Measurements from ENCODE around the gene ABCC3.

The ABCC3 gene

DNA sequence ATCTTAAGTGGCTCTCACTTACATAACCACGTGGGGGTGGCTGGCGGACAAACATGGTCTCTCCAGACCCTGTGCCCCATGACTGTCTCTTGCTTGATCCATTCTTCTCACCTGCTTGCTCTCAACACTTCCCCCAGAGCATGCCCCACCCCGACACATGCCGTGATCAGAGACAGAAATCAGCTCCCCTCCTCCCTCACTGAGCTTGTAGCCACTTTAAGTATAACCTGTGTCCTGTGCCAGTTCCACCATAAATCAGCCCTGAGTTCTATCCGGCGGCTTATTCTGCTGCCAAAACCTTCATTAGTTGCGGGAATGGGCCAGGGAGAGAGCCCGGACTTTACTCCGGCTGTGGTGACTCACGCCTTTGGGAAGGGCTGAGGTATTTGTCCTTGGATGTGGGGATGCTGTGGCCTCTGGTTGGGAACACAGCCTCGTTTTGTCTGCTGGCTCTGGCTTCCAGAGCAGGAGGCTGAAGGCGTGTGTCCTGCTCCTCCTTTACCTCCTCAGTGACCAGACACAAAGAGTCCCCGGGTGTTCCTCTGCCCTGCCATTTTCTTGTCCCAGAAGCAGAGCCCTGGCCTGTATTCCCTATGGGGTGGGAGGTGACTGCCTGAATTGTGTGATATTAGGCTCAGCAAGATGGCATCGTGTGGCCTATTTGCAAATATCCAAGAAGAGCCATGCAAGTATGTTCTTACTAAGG lies 52.0 kb downstream of the ABCC3 start:
- Mint-ChIP-seq H3K4me1 (peaks cover 2% of the 10 kb centered on the region), H3K36me3 (no peaks in the 10 kb centered on the region), H3K9me3 (no peaks in the 10 kb centered on the region), H3K4me3 (no peak overlapping the region), H3K27ac (no peak overlapping the region)
- DNase-seq (ENCODE audit: low spot score in 2 of 2), result no peak
- ATAC-seq, result no peak

DNA sequence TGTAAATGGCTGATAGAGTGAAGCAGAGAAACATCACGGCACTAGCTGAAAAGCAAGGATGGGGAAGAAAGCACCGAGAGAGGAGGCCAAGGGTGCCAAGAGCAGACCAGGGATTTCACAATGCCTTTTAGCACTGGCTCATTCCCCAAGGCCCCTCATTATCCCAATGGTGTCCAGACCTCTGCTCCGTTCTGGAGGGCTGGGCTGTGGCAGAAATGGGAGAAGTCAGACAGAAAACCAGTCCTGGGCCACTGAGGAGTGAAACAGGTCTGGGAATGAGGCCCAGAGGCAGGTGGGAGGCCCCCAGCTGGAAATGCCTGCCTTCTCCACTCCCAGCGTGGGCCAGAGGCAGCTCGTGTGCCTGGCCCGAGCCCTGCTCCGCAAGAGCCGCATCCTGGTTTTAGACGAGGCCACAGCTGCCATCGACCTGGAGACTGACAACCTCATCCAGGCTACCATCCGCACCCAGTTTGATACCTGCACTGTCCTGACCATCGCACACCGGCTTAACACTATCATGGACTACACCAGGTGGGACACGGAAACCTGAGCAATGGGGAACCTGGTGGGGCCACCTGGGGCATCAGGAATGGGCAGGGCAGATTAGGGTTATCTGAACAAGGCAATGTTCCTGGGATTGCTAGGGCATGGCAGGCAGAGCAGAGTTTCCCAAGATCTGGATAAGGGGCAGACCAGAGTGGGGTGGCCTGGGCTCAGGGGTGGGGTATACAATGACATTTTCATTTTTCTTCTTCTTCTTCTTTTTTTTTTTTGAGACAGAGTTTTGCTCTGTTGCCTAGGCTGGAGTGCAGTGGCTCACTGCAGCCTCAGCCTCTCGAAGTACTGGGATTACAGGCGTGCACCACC lies 52.8 kb downstream of the ABCC3 start:
- ATAC-seq, result no peak

DNA sequence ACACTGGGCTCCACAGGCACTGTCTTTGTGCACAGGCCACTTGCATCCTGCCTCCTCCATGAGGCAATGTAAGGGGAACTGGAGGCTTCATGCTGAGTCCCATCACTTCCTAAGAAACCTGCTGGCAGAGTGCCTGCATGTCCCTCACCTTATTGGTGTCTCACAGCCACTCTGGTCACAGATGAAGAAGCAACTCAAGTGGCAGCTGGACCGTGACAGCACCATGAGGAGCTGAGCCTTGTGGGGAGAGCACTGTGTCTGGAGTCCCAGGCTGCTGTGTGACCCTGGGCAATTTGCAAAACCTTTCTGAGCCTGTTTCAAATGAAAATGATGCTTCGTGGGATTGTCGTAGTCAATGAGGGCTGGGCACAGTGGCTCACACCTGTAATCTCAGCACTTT lies 53.6 kb downstream of the ABCC3 start:
- no peak overlapping the region for H3K27ac Mint-ChIP-seq
- ATAC-seq, result no peak
- DNase-seq (ENCODE audit: low spot score in 2 of 2), result no peak
- H3K4me1 Mint-ChIP-seq, result no peaks in the 10 kb centered on the region
- H3K4me3 Mint-ChIP-seq, result no peak overlapping the region
- peaks cover 14% of the 10 kb centered on the region for H3K36me3 Mint-ChIP-seq
- H3K9me3 Mint-ChIP-seq, result no peaks in the 10 kb centered on the region

More for the DNA sequence above, 52.8 kb downstream of the ABCC3 start:
- DNase-seq (ENCODE audit: low spot score in 2 of 2), result no peak
- no peaks in the 10 kb centered on the region for H3K9me3 Mint-ChIP-seq
- H3K27ac Mint-ChIP-seq, result no peak overlapping the region
- no peak overlapping the region for H3K4me3 Mint-ChIP-seq
- H3K4me1 Mint-ChIP-seq, result no peaks in the 10 kb centered on the region
- peaks cover 6% of the 10 kb centered on the region for H3K36me3 Mint-ChIP-seq

DNA sequence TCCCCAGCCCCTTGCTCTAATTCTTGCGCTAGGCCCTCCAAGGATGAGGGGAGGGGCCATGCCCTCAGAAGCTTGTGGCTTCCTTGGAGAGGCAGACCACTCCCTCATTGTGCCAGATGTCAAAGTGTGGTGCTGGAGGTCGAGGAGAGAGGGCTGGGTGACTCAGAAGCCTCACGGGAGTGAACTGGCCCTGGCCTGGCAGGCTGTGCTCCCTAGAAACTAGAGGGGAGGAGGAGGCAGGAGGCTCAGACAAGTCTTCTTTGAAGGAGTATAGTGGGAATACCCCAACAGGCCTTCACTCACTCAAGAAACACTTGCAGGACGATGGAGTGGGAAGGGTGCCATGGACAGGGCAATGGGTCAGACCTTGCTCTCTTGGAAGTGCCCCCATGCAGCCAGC lies 54.6 kb downstream of the ABCC3 start:
- H3K27ac Mint-ChIP-seq, result no peak overlapping the region
- H3K9me3 Mint-ChIP-seq, result no peaks in the 10 kb centered on the region
- peak; percentile 25 for ATAC-seq
- peaks cover 24% of the 10 kb centered on the region for H3K36me3 Mint-ChIP-seq
- no peaks in the 10 kb centered on the region for H3K4me1 Mint-ChIP-seq
- H3K4me3 Mint-ChIP-seq, result no peak overlapping the region
- DNase-seq (ENCODE audit: low spot score in 2 of 2), result no peak

DNA sequence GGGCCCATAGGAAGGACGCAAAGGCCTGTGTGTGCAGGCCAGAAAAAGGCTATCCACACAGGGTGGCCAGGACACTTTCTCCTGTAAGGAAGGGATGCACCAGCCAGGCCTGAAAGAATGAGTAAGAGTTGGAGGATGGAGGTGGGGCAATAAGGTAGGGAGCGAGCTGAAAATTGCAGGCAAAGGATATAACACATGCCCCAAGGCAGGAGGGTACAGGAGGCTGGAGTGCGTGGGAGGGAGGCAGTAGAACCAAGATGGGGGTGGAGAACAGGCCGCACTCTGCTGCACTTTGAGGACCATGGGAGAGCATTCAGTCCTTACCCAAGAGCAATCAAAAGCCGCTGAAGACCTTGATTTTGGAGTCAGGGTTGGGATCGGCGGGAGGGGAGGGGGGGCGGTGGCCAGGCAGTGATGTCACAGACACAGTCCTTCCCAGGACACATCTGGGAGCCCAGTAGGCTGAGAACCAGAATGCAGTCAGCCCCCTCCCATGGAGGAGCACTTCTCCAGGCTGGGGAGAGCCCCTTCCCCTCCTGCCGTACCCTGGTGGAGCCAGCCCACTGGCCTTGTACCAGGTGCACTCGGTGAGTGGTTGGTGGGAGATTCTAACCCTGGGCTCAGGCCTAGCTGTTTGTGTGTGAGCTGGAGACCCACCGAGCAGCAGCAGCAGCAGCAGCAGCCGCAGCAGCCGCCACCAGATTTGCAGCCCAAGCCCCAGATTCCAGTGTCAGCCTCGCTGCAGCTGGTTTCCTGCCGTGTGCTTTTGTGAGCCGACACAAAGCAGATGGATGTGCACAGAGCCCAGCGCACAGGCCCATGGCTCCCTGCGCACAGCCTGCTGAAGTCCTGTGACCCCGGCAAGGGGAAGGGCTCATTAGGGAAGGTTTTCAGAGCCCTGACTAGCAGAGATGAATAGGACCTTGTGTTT lies 55.5 kb downstream of the ABCC3 start:
- H3K36me3 Mint-ChIP-seq, result peaks cover 34% of the 10 kb centered on the region
- no peaks in the 10 kb centered on the region for H3K9me3 Mint-ChIP-seq
- DNase-seq (ENCODE audit: low spot score in 2 of 2) (no peak), ATAC-seq (peak; percentile 11)
- peak overlapping the region; percentile 10 for H3K27ac Mint-ChIP-seq
- no peaks in the 10 kb centered on the region for H3K4me1 Mint-ChIP-seq
- H3K4me3 Mint-ChIP-seq, result no peak overlapping the region

DNA sequence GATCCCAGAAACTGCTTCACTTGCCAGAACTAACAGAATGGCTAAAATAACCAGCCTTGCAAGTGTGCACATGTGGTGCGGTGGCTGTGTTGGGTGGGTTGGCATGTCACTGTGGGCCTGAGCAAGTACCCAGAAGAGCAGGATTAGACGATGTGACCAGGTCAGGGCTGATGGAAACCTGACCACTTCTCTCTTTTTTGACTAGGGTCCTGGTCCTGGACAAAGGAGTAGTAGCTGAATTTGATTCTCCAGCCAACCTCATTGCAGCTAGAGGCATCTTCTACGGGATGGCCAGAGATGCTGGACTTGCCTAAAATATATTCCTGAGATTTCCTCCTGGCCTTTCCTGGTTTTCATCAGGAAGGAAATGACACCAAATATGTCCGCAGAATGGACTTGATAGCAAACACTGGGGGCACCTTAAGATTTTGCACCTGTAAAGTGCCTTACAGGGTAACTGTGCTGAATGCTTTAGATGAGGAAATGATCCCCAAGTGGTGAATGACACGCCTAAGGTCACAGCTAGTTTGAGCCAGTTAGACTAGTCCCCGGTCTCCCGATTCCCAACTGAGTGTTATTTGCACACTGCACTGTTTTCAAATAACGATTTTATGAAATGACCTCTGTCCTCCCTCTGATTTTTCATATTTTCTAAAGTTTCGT lies 56.3 kb downstream of the ABCC3 start:
- Mint-ChIP-seq H3K9me3 (no peaks in the 10 kb centered on the region), H3K4me3 (no peak overlapping the region), H3K4me1 (no peaks in the 10 kb centered on the region), H3K36me3 (peaks cover 42% of the 10 kb centered on the region), H3K27ac (no peak overlapping the region)
- ATAC-seq (no peak), DNase-seq (ENCODE audit: low spot score in 2 of 2) (no peak)

DNA sequence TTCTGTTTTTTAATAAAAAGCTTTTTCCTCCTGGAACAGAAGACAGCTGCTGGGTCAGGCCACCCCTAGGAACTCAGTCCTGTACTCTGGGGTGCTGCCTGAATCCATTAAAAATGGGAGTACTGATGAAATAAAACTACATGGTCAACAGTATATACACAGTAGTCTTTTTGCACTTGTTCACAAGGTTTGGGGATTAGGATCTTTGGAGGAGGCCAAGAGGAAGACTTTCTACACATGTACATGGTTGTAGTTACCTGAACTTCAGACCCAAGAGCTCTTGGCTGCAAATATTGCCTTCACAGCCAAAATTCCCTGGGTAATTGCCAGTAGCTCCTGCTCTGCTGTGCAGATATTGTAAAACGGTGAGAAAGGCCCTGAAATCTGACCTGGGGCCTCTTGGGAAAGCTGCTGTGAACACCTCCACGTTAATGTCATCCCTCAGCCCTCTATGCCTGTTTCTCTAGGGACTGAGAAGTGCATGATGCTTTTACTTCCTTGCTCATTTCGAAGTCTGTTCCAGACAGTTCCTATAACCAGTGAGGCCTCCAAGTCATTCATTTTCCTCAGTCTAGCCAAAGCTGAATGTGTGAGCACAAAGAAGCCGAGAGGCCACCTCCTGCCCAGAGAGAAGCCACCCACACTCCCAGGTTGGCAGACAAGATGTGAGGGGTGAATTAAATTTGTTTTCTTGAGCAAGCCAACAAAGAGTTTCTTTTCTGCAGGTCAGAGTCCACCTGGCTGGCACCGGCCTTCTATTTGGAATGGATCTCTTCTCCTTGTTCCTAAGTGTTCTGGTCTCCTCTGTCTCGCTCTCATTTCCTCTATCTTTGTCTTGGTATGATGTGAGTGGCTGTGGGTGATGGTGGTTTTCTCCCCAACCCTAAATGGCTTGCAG lies 57.1 kb downstream of the ABCC3 start:
- H3K4me3 Mint-ChIP-seq, result no peak overlapping the region
- ATAC-seq (no peak), DNase-seq (ENCODE audit: low spot score in 2 of 2) (no peak)
- H3K9me3 Mint-ChIP-seq, result no peaks in the 10 kb centered on the region
- peak overlapping the region; percentile 8 for H3K27ac Mint-ChIP-seq
- H3K4me1 Mint-ChIP-seq, result no peaks in the 10 kb centered on the region
- peaks cover 50% of the 10 kb centered on the region for H3K36me3 Mint-ChIP-seq

DNA sequence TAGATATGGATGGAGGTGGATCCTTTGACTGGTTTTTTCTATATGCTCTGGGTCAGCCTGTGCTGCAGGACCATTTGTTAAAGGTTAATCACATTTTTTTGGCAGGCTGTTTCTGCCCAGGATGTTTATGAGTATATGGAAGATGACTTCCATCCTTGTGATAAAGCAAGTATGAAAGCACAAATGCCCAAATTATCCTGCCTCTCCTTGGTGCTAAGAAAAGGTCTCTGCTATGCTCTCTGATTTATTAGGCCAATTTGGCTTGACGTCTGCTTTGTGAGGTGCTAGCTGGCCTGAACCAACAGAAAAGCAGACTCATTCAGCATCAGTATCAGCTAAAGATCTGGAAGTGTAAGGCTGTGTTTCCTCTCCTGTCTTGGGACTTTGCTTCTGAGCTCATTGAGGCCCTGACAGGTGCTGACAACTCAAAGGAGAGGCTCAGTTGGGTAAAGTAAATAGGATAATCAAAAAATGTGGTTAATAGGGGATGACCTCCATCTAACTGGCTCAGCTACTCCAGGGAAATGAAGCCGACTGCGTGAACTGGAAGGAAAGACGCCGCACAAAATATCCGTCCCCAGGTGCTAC lies 57.9 kb downstream of the ABCC3 start:
- Mint-ChIP-seq H3K4me3 (no peak overlapping the region), H3K4me1 (peaks cover 4% of the 10 kb centered on the region), H3K36me3 (peaks cover 57% of the 10 kb centered on the region), H3K9me3 (no peaks in the 10 kb centered on the region), H3K27ac (peak overlapping the region; percentile 8)
- ATAC-seq (no peak), DNase-seq (ENCODE audit: low spot score in 2 of 2) (no peak)

DNA sequence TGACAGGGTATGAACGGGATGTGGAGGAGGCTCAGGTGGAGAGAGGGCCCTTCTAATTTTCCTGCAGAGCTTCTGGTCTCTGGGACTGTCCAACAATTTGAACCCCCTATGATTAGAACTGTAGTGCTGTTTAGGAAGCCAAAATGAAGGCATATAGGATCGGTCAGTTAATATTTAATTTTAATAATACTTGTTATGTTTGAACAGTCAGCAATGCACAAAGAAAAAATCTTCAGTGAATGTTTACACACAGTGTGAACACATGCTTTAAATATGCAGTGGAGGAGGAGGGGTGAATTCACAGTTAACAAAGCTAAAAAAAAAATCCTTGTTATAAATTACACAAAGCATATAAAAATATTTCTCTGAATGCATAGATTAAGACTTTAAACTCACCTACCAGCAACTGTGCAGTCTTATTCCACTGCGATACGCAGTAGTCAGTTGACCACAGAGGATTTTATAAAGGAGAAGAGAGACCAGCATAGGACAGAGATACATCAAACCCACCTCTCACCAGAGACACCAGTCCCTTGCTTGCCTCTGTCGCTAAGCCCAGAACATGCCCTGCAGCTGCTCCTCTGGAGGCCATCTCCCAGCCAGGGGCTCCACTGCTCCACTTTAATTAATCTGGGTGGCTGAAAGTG lies 58.5 kb downstream of the ABCC3 start:
- Mint-ChIP-seq H3K9me3 (no peaks in the 10 kb centered on the region), H3K27ac (peak overlapping the region; percentile 8), H3K36me3 (peaks cover 63% of the 10 kb centered on the region), H3K4me1 (peaks cover 4% of the 10 kb centered on the region), H3K4me3 (no peak overlapping the region)
- no peak for ATAC-seq
- no peak for DNase-seq (ENCODE audit: low spot score in 2 of 2)

DNA sequence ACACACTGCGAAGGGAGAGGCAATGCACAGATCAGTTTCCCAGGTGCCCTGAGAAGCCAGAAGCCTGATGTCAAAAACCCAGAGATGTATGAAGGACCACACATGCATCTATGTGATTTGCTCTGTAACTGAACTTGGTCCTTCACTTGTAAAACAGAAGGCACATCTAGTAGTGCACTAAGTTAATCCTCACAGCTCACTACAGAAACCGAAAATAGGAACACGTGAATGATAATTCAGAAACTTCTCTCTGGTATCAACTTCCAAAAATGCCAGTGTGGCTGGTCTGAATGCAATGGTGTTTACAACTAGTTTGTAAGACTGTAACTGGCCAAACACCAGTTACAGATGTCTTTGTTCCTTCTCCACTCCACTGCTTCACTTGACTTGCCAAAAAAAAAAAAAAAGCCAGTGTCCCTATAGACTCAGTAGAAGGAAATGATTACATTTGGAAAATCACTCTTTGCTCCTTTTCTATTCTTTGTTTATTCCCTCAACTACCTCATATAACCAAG lies 61.7 kb downstream of the ABCC3 start:
- Mint-ChIP-seq H3K27ac (peak overlapping the region; percentile 46), H3K36me3 (peaks cover 96% of the 10 kb centered on the region), H3K9me3 (no peaks in the 10 kb centered on the region), H3K4me3 (no peak overlapping the region), H3K4me1 (peaks cover 4% of the 10 kb centered on the region)
- DNase-seq (ENCODE audit: low spot score in 2 of 2), result no peak
- ATAC-seq, result no peak

DNA sequence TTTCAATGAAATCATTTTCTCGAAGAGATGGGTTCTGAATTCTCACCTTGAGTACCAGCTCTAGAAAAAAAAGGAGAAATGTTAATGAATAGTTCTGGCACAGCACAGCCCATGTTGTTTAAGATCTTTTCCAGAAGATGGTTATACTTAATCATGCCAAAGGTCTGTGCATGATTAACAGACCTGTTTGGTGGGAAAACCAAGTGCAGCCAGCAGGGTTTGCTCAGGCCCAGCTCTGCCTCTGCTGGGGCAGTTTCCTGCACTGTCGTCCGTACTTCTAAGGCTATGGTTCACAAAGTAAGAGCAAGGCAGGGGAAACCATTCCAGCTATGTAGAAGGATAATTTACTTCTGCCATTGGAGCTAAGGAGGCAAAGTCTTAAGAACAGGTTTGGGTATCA lies 62.4 kb downstream of the ABCC3 start:
- H3K4me3 Mint-ChIP-seq, result no peak overlapping the region
- H3K36me3 Mint-ChIP-seq, result peaks cover 100% of the 10 kb centered on the region
- DNase-seq (ENCODE audit: low spot score in 2 of 2) (no peak), ATAC-seq (no peak)
- H3K4me1 Mint-ChIP-seq, result peaks cover 8% of the 10 kb centered on the region
- H3K9me3 Mint-ChIP-seq, result no peaks in the 10 kb centered on the region
- H3K27ac Mint-ChIP-seq, result peak overlapping the region; percentile 46

DNA sequence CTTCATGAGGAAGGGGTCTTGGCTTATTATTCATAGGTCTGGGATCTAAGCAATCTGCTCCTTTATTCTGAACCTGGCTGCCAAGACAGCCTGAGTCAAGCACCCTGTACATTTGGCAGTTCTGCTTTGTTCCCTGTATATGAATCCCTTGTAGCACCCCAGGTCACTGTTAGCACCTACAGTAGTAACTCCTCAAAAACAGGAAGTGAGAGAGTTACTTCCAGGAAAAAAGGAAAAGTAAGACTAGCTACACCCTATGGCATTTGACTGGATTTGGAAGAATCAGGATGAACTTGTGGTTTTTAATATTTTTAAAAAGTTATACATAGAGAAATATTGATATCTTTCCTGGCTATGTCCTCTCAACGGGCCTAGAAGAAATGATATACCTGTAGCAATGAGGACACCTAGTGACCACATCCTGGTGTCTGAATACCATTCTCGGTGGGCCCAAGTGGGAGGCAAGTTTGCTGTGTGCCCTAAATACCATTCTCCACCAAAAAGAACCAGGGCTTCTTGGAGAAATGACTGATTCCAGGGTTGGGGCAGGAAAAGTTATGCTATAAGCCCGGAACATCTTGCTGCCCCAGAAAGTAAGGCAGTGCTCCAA lies 63.1 kb downstream of the ABCC3 start:
- DNase-seq (ENCODE audit: low spot score in 2 of 2) (no peak), ATAC-seq (no peak)
- Mint-ChIP-seq H3K4me3 (no peak overlapping the region), H3K4me1 (peaks cover 12% of the 10 kb centered on the region), H3K36me3 (peaks cover 97% of the 10 kb centered on the region), H3K27ac (peak overlapping the region; percentile 46), H3K9me3 (no peaks in the 10 kb centered on the region)

DNA sequence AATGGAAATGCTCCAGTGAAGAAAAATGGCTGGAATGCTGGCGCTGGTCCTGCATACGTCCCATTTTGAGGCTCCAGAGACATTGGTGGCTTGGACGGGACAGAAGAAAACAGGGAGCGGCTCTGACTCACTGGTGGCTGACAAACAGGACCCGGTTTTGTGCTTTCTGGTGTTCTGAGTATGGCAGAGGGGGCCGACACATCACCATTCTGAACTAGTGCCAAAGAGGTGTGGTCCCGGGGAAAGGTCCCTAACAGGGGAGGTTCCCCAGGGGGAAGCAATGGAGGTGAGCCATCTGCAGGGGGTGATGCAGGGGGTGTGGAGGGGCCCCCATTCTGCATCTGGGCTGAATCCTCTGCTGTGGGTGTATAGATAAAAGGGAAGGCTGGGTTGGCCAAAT lies 64.7 kb downstream of the ABCC3 start:
- DNase-seq (ENCODE audit: low spot score in 2 of 2), result no peak
- Mint-ChIP-seq H3K4me3 (no peak overlapping the region), H3K27ac (peak overlapping the region; percentile 35), H3K4me1 (peaks cover 25% of the 10 kb centered on the region), H3K36me3 (peaks cover 91% of the 10 kb centered on the region), H3K9me3 (no peaks in the 10 kb centered on the region)
- ATAC-seq, result no peak

Measured in stimulated activated effector memory CD8-positive, alpha-beta T cell treated with anti-CD3 and anti-CD28 coated beads, Interleukin-12 subunit alpha, Interleukin-12 subunit beta, amount 100 ng/mL, for 72 hours (primary cell).